ENCODE results near the gene SLC10A7.

DNA sequence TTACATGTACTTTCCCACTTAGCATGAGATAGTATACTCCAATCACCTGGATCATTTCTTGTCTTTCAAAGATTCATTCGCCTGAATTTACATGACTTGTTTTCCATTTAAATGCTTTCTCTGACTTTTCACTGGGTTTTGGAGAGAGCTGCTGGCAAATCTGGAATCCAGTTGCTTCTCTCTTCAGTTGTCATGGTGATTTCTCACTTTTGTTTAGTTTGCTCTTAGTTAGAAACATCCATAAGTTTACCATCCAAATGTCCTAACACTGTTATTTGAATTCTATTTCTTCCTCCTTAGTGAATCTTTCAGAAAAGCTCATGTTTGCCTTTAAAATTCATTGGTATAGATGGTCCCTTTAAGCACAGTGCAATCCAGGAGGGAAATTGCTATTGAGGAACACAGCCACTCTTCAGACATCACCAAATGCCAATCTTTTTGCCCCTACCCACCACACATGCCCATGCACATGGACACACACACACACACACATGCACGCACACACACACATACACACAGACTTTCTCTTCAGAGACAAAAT lies 255.7 kb downstream of the SLC10A7 start:
- TF ChIP-seq EGR1 (IDR thresholded peaks at IDR 0.05; ENCODE audit: low read depth in 2 of 2) (no peak), CTCF (IDR thresholded peaks at IDR 0.05; ENCODE audit: low read depth, low read length, missing input control) (no peak), MAX (IDR thresholded peaks at IDR 0.05) (no peak), YY1 (IDR thresholded peaks at IDR 0.05) (no peak)
